PC-3 (cell line): ENCODE measurements around the gene ELF2. TPM values are rescaled to one million over a fixed set of nuclear protein-coding genes. Genes with fewer than 3 reads are reported as not detected.

ENCODE experiments used
- ATAC-seq: fragments of 200-7000 bp; cut with Tn5 transposase; 2 replicates; pipeline ENCODE4 v1.9.1; 2020; ENCODE audit warnings: mild to moderate bottlenecking, moderate library complexity
- BruUV-seq: library from RNA; stranded (reverse); fragments of 400-500 nt; replicated peaks from 2 replicates; lab custom pipeline; 2021; lab: Mats Ljungman, UMichigan
- CTCF ChIA-PET: fragments of 300-600 bp; sonication (Branson Sonifier 250); formaldehyde crosslinking; loops from one replicate; lab custom pipeline; 2022; ENCODE audit warnings: antibody characterized with exemption; lab: Charles Lee
- POLR2A ChIA-PET: fragments of 300-600 bp; sonication (Branson Sonifier 250); formaldehyde crosslinking; loops from one replicate; lab custom pipeline; 2022; ENCODE audit warnings: antibody characterized with exemption; ENCODE audit not compliant: unreplicated experiment; lab: Charles Lee
- DNase-seq: peaks from one replicate; pipeline ENCODE4 v3.0.0-alpha.2; 2015
- H2AFZ ChIP-seq: fragments of 300-600 bp; sonication (generic); 2 replicates; pipeline ENCODE4 v1.6.0; 2016; ENCODE audit warnings: antibody characterized with exemption, low read length
- H3F3A ChIP-seq: fragments of 300-600 bp; sonication (generic); one replicate; pipeline ENCODE4 v1.6.0; 2017; ENCODE audit warnings: antibody characterized with exemption, low read length, control low read depth, mild to moderate bottlenecking; ENCODE audit not compliant: unreplicated experiment
- H3K27ac ChIP-seq: fragments of 300-600 bp; sonication (generic); 2 replicates; pipeline ENCODE4 v1.5.1; 2016; ENCODE audit warnings: mild to moderate bottlenecking, low read length
- H3K27me3 ChIP-seq: fragments of 300-600 bp; sonication (generic); 2 replicates; pipeline ENCODE4 v1.6.1; 2016; ENCODE audit warnings: low read length, mixed read lengths
- H3K36me3 ChIP-seq: fragments of 300-600 bp; sonication (generic); 2 replicates; pipeline ENCODE4 v1.6.1; 2016; ENCODE audit warnings: low read depth, mixed run types, low read length, mixed read lengths
- H3K4me1 ChIP-seq: fragments of 300-600 bp; sonication (generic); 2 replicates; pipeline ENCODE4 v1.5.1; 2016; ENCODE audit warnings: low read length; ENCODE audit not compliant: insufficient read depth
- H3K4me2 ChIP-seq: fragments of 300-600 bp; sonication (generic); 2 replicates; pipeline ENCODE4 v1.6.0; 2016; ENCODE audit warnings: low read length
- H3K4me3 ChIP-seq: fragments of 300-600 bp; sonication (generic); 2 replicates; pipeline ENCODE4 v1.5.1; 2016; ENCODE audit warnings: mild to moderate bottlenecking, low read length, mixed read lengths
- H3K79me2 ChIP-seq: fragments of 300-600 bp; sonication (generic); 2 replicates; pipeline ENCODE4 v1.6.1; 2017; ENCODE audit warnings: low read length, mixed read lengths
- H3K9ac ChIP-seq: fragments of 300-600 bp; sonication (generic); 2 replicates; pipeline ENCODE4 v1.6.0; 2016; ENCODE audit warnings: mild to moderate bottlenecking, low read length
- H3K9me2 ChIP-seq: fragments of 300-600 bp; sonication (generic); replicated peaks from 2 replicates; pipeline ENCODE4 v1.6.1; 2016; ENCODE audit warnings: mixed run types, low read length, mixed read lengths
- H3K9me3 ChIP-seq: fragments of 300-600 bp; sonication (generic); 2 replicates; pipeline ENCODE4 v1.6.1; 2016; ENCODE audit warnings: low read length, mixed read lengths
- H4K20me1 ChIP-seq: fragments of 300-600 bp; sonication (generic); 2 replicates; pipeline ENCODE4 v1.6.1; 2016; ENCODE audit warnings: low read length, mixed read lengths
- EZH2 ChIP-seq: fragments of 300-600 bp; sonication (generic); IDR thresholded peaks from one replicate; pipeline ENCODE4 v1.6.1; 2017; ENCODE audit warnings: antibody characterized with exemption, mild to moderate bottlenecking, low read length; ENCODE audit not compliant: unreplicated experiment
- EZH2phosphoT487 ChIP-seq: fragments of 300-600 bp; sonication (generic); IDR thresholded peaks from 2 replicates; pipeline ENCODE4 v1.6.1; 2018; ENCODE audit warnings: mild to moderate bottlenecking, antibody characterized with exemption, low read length, borderline replicate concordance
- intact Hi-C: fragments of 100-400 bp; cut with micrococcal nuclease; formaldehyde crosslinking; loops from 2 replicates; pipeline ENCODE4 v1.9.0; 2023
- total RNA-seq: library from RNA; depleted of rRNA; stranded (reverse); fragments of >200 nt; gene quantifications from 2 replicates; pipeline ENCODE4 v1.2.3, GENCODE V29; 2014
- TF ChIP-seq, protein P1 (sequence below): fragments of 300-600 bp; sonication (generic); conservative IDR thresholded peaks from 2 replicates; pipeline ENCODE4 v1.5.1; 2017; ENCODE audit warnings: antibody characterized with exemption, low read depth, mild to moderate bottlenecking, low read length

The ELF2 gene
- total RNA-seq, 1 experiment from 2014 or later, result 18.5 TPM

DNA sequence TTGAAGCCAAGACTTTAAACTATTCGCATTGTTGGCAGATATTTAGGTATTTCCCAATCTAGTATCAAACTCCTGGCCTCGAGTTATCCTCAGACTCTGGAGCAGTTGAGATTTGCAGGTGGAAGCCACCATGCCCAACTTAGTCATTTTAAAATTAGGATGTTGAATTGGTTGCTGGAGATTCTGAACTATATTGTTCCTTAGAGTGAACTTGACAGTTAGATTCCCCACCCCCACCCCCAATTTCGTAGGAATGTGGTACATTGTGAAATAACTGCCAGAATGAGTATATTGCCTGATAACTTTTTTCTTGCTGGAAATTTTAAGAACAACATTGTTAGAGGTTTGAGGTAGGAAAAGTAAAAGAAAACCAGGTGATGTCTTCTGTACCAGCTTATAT, 159.2 kb downstream of the ELF2 start:
- Histone ChIP-seq H3K4me2 (peak overlapping the region; percentile 83), H3K36me3 (peaks cover 10% of the 10 kb centered on the region; the same call in 1 of the 2 replicates), H3K27me3 (no peaks in the 10 kb centered on the region), H3K9me2 (no peaks in the 10 kb centered on the region), H3K9me3 (no peaks in the 10 kb centered on the region), H3F3A (no peaks in the 10 kb centered on the region), H3K4me1 (peaks cover 42% of the 10 kb centered on the region), H3K9ac (no peak overlapping the region), H4K20me1 (peaks cover 47% of the 10 kb centered on the region), H3K79me2 (peaks cover 72% of the 10 kb centered on the region), H3K27ac (no peak overlapping the region), H3K4me3 (peak overlapping the region; percentile 64), H2AFZ (no peak overlapping the region)
- TF ChIP-seq EZH2phosphoT487 (no peak), EZH2 (no peak)
- TF ChIP-seq, protein P1, sequence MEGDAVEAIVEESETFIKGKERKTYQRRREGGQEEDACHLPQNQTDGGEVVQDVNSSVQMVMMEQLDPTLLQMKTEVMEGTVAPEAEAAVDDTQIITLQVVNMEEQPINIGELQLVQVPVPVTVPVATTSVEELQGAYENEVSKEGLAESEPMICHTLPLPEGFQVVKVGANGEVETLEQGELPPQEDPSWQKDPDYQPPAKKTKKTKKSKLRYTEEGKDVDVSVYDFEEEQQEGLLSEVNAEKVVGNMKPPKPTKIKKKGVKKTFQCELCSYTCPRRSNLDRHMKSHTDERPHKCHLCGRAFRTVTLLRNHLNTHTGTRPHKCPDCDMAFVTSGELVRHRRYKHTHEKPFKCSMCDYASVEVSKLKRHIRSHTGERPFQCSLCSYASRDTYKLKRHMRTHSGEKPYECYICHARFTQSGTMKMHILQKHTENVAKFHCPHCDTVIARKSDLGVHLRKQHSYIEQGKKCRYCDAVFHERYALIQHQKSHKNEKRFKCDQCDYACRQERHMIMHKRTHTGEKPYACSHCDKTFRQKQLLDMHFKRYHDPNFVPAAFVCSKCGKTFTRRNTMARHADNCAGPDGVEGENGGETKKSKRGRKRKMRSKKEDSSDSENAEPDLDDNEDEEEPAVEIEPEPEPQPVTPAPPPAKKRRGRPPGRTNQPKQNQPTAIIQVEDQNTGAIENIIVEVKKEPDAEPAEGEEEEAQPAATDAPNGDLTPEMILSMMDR, result no peak
- CTCF ChIA-PET, result no interaction called here
- no TSS peak for BruUV-seq
- DNase-seq (peak; percentile 6), ATAC-seq (no peak)
- intact Hi-C loops, result no loop called here
- POLR2A ChIA-PET, result no interaction called here

DNA sequence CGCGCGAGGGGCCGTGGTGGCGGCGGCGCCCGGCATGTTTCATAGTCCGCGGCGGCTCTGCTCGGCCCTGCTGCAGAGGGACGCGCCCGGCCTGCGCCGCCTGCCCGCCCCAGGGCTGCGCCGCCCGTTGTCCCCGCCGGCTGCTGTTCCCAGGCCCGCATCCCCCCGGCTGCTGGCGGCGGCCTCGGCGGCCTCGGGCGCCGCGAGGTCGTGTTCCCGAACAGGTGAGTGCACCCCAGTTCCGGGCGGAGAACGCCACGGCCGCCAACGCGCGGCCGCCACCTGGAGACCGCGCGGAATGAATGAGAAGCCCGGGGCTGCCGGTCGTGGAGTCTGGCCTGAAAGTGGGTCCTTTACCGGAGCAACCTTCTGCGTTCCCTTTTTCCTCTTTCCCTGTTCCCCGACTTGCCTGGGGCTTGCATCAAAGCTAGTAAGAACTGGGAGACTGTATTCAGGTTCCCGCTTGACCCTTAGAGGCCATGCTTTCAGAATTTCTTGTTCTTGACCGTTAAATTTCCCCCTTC, 161.0 kb downstream of the ELF2 start:
- H2AFZ ChIP-seq, result no peak overlapping the region
- peaks cover 54% of the 10 kb centered on the region for H3K79me2 ChIP-seq
- TF ChIP-seq, protein P1, result no peak
- TF ChIP-seq EZH2phosphoT487, result no peak
- H3K27ac ChIP-seq, result peak overlapping the region; percentile 98
- H3K4me2 ChIP-seq, result peak overlapping the region; percentile 83
- no peaks in the 10 kb centered on the region for H3K9me3 ChIP-seq
- ChIA-PET POLR2A (no interaction called here), CTCF (interaction anchor here (0.5 kb wide), 1 partner anchor 364 kb away, joined by 3 read pairs; no protein-coding TSS in a partner anchor)
- peak overlapping the region; percentile 85 for H3K9ac ChIP-seq
- peak overlapping the region; percentile 93 for H3K4me3 ChIP-seq
- DNase-seq (no peak), ATAC-seq (peak; percentile 9)
- no peaks in the 10 kb centered on the region for H3K27me3 ChIP-seq
- no TSS peak for BruUV-seq
- no peaks in the 10 kb centered on the region for H3K9me2 ChIP-seq
- H3K36me3 ChIP-seq, result peaks cover 10% of the 10 kb centered on the region; the same call in 1 of the 2 replicates
- H3K4me1 ChIP-seq, result peaks cover 42% of the 10 kb centered on the region
- peaks cover 31% of the 10 kb centered on the region for H4K20me1 ChIP-seq
- no peaks in the 10 kb centered on the region for H3F3A ChIP-seq
- intact Hi-C loops, result no loop called here

DNA sequence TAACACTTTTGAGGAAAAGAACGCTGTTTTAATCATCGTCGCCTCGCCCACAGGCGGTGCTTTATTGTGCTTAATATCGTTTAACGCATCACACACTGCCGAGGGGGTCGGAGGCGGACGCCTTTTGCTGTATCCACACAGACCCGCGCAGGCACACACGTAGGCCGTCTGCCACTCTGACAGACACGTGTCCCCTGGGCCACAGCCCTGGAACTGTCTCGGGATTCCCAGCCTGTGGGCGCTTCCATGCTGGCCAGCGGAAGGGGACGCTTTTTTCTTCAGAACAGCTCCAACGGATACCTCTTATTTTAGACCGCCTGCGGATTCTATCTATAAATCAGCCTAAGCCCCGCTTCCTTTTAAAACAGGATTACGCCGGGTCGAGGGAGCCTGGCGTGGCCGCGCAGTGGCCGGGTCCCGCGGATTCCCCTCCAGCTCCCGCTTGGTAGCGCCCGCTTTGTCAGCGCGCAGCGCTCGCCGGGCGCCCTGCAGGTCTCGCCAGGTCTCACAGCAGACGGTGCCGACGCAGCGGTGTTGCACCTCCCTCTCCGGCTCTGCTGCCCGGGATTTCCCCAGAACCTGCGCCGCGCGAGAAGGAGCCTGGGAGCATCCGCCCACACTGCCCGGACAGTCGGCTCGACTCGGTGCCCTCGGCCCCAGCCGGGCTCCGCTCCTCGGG, 161.6 kb downstream of the ELF2 start, which contains the start of gene NOCT:
NOCT (plus strand) TSS at position 513 of the 679 bp plus-strand sequence. CDS start 201 bp downstream, outside the sequence.
- Histone ChIP-seq H2AFZ (peak within 1 kb of the TSS; percentile 88), H3F3A (no peaks in the 10 kb centered on the region), H4K20me1 (peaks cover 26% of the 10 kb centered on the region), H3K27ac (peak within 1 kb of the TSS; percentile 98), H3K27me3 (no peaks in the 10 kb centered on the region), H3K36me3 (peaks cover 10% of the 10 kb centered on the region; the same call in 1 of the 2 replicates), H3K9me2 (no peaks in the 10 kb centered on the region), H3K4me2 (peak within 1 kb of the TSS; percentile 83), H3K9ac (peak within 1 kb of the TSS; percentile 85), H3K9me3 (no peaks in the 10 kb centered on the region), H3K79me2 (peaks cover 48% of the 10 kb centered on the region), H3K4me3 (peak within 1 kb of the TSS; percentile 93), H3K4me1 (peaks cover 42% of the 10 kb centered on the region)
- TF ChIP-seq, protein P1, result no peak
- TF ChIP-seq EZH2phosphoT487 (no peak), EZH2 (no peak)
- ATAC-seq, result peak; percentile 78
- intact Hi-C loops, result no loop called here
- ChIA-PET CTCF (interaction anchor here (0.5 kb wide), 1 partner anchor 364 kb away, joined by 3 read pairs; no protein-coding TSS in a partner anchor), POLR2A (no interaction called here)
- peak; percentile 84 for DNase-seq
- BruUV-seq, result no TSS peak
